ENCODE data around the gene SH3RF2.

Gene SH3RF2

GRCh38 chr5:146111409-146111808 is 175.0 kb downstream of the SH3RF2 start:
- Histone ChIP-seq H3K4me1 (ENCODE audit: insufficient read depth, low read length) (no peaks in the 10 kb centered on the region), H3K79me2 (ENCODE audit: insufficient read depth, low read length) (no peaks in the 10 kb centered on the region), H3K27ac (ENCODE audit: low read length) (no peak overlapping the region), H3K36me3 (ENCODE audit: insufficient read depth, low read length) (peaks cover 49% of the 10 kb centered on the region; the same call in 1 of the 2 replicates), H3K27me3 (ENCODE audit: insufficient read depth, low read length, poor library complexity) (no peaks in the 10 kb centered on the region), H4K20me1 (ENCODE audit: insufficient read depth, low read length) (no peaks in the 10 kb centered on the region), H3K9me3 (ENCODE audit: insufficient read depth, low read length, severe bottlenecking) (no peaks in the 10 kb centered on the region), H3K9ac (ENCODE audit: low read depth, low read length) (no peak overlapping the region), H3K4me2 (ENCODE audit: insufficient read depth, low read length) (no peak overlapping the region), H3K4me3 (ENCODE audit: low read depth in 1 of 2, low read length in 2 of 2) (no peak overlapping the region), H2AFZ (ENCODE audit: low read depth, low read length) (no peak overlapping the region)
- no peak for DNase-seq
- no peak for TF ChIP-seq EZH2 (IDR thresholded peaks at IDR 0.05; ENCODE audit: borderline replicate concordance, low read depth, low read length, severe bottlenecking)
- no peak for TF ChIP-seq CTCF (IDR thresholded peaks at IDR 0.05; ENCODE audit: borderline replicate concordance, extremely low read depth, low read length, poor library complexity, severe bottlenecking)
- ATAC-seq (ENCODE audit: insufficient read depth, low read depth) = no peak

- no peak overlapping the region for H3K4me2 ChIP-seq (ENCODE audit: insufficient read depth, low read length)
These were observed 176.1 kb downstream of the SH3RF2 start for GRCh38 chr5:146112476-146112875.

More at GRCh38 chr5:146112476-146112875, 176.1 kb downstream of the SH3RF2 start:
- no peaks in the 10 kb centered on the region for H3K79me2 ChIP-seq (ENCODE audit: insufficient read depth, low read length)
- H3K4me1 ChIP-seq (ENCODE audit: insufficient read depth, low read length) = no peaks in the 10 kb centered on the region
- no peaks in the 10 kb centered on the region for H3K27me3 ChIP-seq (ENCODE audit: insufficient read depth, low read length, poor library complexity)
- no peak for DNase-seq
- no peaks in the 10 kb centered on the region for H3K9me3 ChIP-seq (ENCODE audit: insufficient read depth, low read length, severe bottlenecking)
- H3K9ac ChIP-seq (ENCODE audit: low read depth, low read length) = no peak overlapping the region
- H2AFZ ChIP-seq (ENCODE audit: low read depth, low read length) = no peak overlapping the region
- ATAC-seq (ENCODE audit: insufficient read depth, low read depth) = no peak
- no peaks in the 10 kb centered on the region for H4K20me1 ChIP-seq (ENCODE audit: insufficient read depth, low read length)
- no peak overlapping the region for H3K27ac ChIP-seq (ENCODE audit: low read length)
- H3K4me3 ChIP-seq (ENCODE audit: low read depth in 1 of 2, low read length in 2 of 2) = no peak overlapping the region
- no peak for TF ChIP-seq EZH2 (IDR thresholded peaks at IDR 0.05; ENCODE audit: borderline replicate concordance, low read depth, low read length, severe bottlenecking)
- TF ChIP-seq CTCF (IDR thresholded peaks at IDR 0.05; ENCODE audit: borderline replicate concordance, extremely low read depth, low read length, poor library complexity, severe bottlenecking) = no peak
- H3K36me3 ChIP-seq (ENCODE audit: insufficient read depth, low read length) = peaks cover 59% of the 10 kb centered on the region; the same call in 1 of the 2 replicates

All from DND-41 (cell line).